Karpas-422 (cell line): ENCODE measurements around the gene NPBWR2. TPM values are rescaled to one million over a fixed set of nuclear protein-coding genes. Genes with fewer than 3 reads are reported as not detected.

Experiments
- DNase-seq: peaks from one replicate; pipeline ENCODE4 v3.0.0-alpha.2; 2015
- H2AFZ ChIP-seq: fragments of 200-600 bp; sonication (generic); 2 replicates; pipeline ENCODE4 v1.6.1; 2014; ENCODE audit warnings: antibody characterized with exemption, low read length, mixed read lengths
- H3K27ac ChIP-seq: fragments of 200-600 bp; sonication (generic); 2 replicates; pipeline ENCODE4 v1.5.1; 2014; ENCODE audit warnings: mild to moderate bottlenecking, low read length, moderate library complexity
- H3K27me3 ChIP-seq: fragments of 200-600 bp; sonication (generic); 2 replicates; pipeline ENCODE4 v1.6.1; 2014; ENCODE audit warnings: low read length, mixed read lengths
- H3K36me3 ChIP-seq: fragments of 200-600 bp; sonication (generic); 2 replicates; pipeline ENCODE4 v1.6.1; 2014; ENCODE audit warnings: low read length, mixed read lengths; ENCODE audit not compliant: insufficient read depth
- H3K4me1 ChIP-seq: fragments of 200-600 bp; sonication (generic); 2 replicates; pipeline ENCODE4 v1.6.1; 2014; ENCODE audit warnings: mild to moderate bottlenecking, low read length, mixed read lengths
- H3K4me2 ChIP-seq: fragments of 200-600 bp; sonication (generic); 2 replicates; pipeline ENCODE4 v1.6.1; 2014; ENCODE audit warnings: low read length, low read depth, mild to moderate bottlenecking; ENCODE audit not compliant: poor library complexity, severe bottlenecking
- H3K4me3 ChIP-seq: fragments of 200-600 bp; sonication (generic); 2 replicates; pipeline ENCODE4 v1.5.1; 2014; ENCODE audit warnings: mild to moderate bottlenecking, antibody characterized with exemption, low read length, mixed read lengths
- H3K79me2 ChIP-seq: fragments of 200-600 bp; sonication (generic); 2 replicates; pipeline ENCODE4 v1.6.1; 2014; ENCODE audit warnings: mild to moderate bottlenecking, low read length, mixed read lengths
- H3K9ac ChIP-seq: fragments of 200-600 bp; sonication (generic); 2 replicates; pipeline ENCODE4 v1.6.0; 2014; ENCODE audit warnings: low read length
- H3K9me2 ChIP-seq: fragments of 200-600 bp; sonication (generic), shearing (Covaris generic); replicated peaks from 2 replicates; pipeline ENCODE4 v1.6.0; 2014; ENCODE audit warnings: mild to moderate bottlenecking, low read length, moderate library complexity; ENCODE audit not compliant: insufficient read depth
- H3K9me3 ChIP-seq: fragments of 300-700, 200-600 bp; sonication (generic); 2 replicates; pipeline ENCODE4 v1.6.1; 2014; ENCODE audit warnings: low read length, mixed read lengths
- H4K20me1 ChIP-seq: fragments of 200-600 bp; sonication (generic); 2 replicates; pipeline ENCODE4 v1.6.1; 2014; ENCODE audit warnings: mild to moderate bottlenecking, antibody characterized with exemption, low read length, low read depth; ENCODE audit not compliant: insufficient read depth
- total RNA-seq: library from RNA; depleted of rRNA; stranded (reverse); fragments of >200 nt; shearing (Covaris generic); gene quantifications from 2 replicates; pipeline ENCODE4 v1.2.3, GENCODE V29; 2014; ENCODE audit warnings: low replicate concordance

The NPBWR2 gene
- total RNA-seq, 1 experiment from 2014 or later, result not detected

DNA sequence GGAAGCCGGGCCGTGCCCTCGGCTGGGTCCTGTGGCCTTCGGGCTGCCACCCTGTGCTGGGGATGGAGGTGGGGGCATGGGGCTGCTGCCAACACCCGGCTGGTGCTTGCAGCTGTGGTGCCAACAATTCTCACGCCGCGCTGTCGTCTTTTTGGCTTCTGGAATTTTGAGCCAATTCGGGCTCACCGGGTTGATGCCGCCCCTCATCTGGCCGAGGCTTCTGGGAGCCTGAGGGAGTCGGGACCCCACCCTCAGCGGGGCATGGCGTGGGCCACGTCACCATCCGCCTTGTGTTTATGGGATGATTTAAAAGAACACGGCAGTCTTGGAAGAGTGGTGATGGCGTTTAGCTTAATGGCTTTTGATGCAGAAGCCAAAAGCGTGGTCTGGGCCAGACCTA lies 8.7 kb upstream of the NPBWR2 start:
- no peaks in the 10 kb centered on the region for H3K9me2 ChIP-seq
- H3K9ac ChIP-seq, result no peak overlapping the region
- H3K4me3 ChIP-seq, result no peak overlapping the region
- H2AFZ ChIP-seq, result no peak overlapping the region
- peaks cover 27% of the 10 kb centered on the region for H3K4me1 ChIP-seq
- no peaks in the 10 kb centered on the region for H3K9me3 ChIP-seq
- H3K79me2 ChIP-seq, result no peaks in the 10 kb centered on the region
- H3K36me3 ChIP-seq, result no peaks in the 10 kb centered on the region
- no peaks in the 10 kb centered on the region for H3K27me3 ChIP-seq
- H4K20me1 ChIP-seq, result no peaks in the 10 kb centered on the region
- no peak overlapping the region for H3K27ac ChIP-seq
- H3K4me2 ChIP-seq, result no peak overlapping the region
- DNase-seq, result no peak

DNA sequence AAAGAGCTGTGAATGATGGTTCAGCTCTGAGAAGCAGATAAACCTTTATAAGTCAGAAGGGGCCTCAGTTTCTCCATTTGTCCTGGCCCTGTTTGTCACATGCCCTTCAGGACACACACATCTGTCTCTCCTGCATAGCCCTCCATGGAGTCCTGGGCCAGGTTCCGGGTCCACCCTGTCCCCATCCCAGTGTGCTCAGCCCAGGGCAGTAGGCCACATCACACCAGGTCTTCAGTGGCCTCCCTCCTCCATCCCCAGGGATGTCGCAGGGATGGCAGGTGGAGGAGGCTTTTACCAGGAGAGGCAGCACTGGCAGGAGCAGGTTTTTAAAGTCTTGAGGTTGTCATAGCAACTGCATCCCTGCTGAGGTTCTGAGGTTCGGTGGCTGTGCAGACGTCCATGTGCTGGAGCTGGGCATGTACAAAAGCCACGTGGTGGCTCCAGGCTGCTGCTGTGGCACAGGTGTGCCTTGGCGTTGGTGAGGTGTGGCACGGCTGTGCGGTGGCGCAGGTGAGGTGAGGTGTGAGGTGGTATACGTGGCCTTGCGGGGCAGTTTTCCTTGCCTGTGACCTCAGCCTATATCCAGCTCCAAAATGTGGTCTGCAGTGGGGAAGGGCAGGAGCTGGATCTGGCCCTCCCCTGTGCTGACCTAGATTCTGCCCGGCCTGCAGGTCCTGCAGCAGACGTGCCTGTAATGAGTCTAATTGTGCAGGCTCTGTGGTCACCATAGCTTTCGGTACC lies 8.0 kb upstream of the NPBWR2 start:
- Histone ChIP-seq H4K20me1 (no peaks in the 10 kb centered on the region), H3K9me3 (no peaks in the 10 kb centered on the region), H3K9me2 (no peaks in the 10 kb centered on the region), H2AFZ (no peak overlapping the region), H3K4me1 (peaks cover 23% of the 10 kb centered on the region), H3K4me2 (no peak overlapping the region), H3K79me2 (no peaks in the 10 kb centered on the region), H3K9ac (no peak overlapping the region), H3K27ac (no peak overlapping the region), H3K27me3 (no peaks in the 10 kb centered on the region), H3K36me3 (no peaks in the 10 kb centered on the region), H3K4me3 (no peak overlapping the region)
- DNase-seq, result no peak

DNA sequence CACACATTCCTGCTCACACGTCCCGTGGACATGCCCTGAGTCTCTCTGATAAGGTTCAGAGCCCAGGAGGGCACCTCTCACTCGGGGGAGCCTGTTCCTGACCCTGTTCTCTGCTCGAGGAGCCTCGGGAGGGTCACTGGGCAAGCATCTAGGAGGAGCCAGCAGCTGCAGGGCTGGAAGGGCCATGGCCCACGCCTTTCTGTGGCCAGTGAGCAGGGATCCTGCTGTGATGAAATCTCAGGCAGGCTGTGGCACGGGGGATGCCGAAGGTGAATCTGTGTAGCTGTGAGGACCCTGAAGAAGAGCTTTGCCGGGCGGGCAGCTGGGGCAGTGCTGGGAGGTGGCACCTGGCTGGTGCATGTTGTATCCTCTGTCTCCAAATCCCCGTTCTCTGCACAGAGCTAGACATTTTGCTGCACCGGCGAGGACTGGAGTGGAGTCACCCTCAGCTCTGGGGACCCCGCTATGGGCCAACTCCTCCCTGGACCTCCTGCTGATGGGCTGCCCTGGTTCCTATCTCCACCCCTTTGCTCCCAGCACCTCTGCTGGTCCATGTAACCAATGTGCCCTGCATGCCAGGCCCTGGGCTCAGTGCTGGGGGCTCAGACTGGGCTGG lies 7.1 kb upstream of the NPBWR2 start:
- H3K9me2 ChIP-seq, result no peaks in the 10 kb centered on the region
- no peak overlapping the region for H3K4me3 ChIP-seq
- no peak overlapping the region for H3K27ac ChIP-seq
- no peaks in the 10 kb centered on the region for H3K27me3 ChIP-seq
- no peaks in the 10 kb centered on the region for H4K20me1 ChIP-seq
- H3K79me2 ChIP-seq, result no peaks in the 10 kb centered on the region
- H3K4me1 ChIP-seq, result peaks cover 21% of the 10 kb centered on the region
- no peaks in the 10 kb centered on the region for H3K9me3 ChIP-seq
- no peak overlapping the region for H3K4me2 ChIP-seq
- no peaks in the 10 kb centered on the region for H3K36me3 ChIP-seq
- DNase-seq, result no peak
- H3K9ac ChIP-seq, result no peak overlapping the region
- H2AFZ ChIP-seq, result no peak overlapping the region

DNA sequence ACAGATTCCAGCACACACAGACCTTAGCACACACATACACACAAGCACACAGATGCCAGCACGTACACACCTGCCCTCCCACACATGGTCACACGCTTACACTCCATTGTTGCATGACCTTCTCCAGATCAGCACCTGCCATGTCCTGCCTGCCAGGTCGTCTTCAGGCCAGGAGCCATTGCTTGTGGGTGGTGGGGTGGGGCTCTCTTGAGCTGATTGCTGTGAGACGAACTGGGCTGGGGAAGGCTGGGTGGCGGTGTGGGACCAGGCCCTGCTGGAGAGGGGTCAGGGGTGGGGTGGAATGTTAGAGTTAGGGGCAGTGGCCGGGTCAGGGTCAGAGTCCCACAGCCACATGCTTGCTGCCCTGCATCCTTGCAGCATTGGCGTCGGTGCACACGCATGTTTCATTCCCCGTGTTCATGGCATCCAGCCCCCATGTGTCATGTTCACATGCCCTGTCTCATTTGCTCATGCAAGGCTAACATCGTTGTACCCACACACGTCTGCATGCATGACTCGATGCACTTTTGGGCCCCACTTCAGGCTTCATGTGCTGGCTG lies 6.5 kb upstream of the NPBWR2 start:
- Histone ChIP-seq H3K4me2 (no peak overlapping the region), H3K27ac (no peak overlapping the region), H3K4me1 (peaks cover 27% of the 10 kb centered on the region), H2AFZ (no peak overlapping the region), H3K9me3 (no peaks in the 10 kb centered on the region), H3K36me3 (no peaks in the 10 kb centered on the region), H3K27me3 (no peaks in the 10 kb centered on the region), H3K9me2 (no peaks in the 10 kb centered on the region), H3K4me3 (no peak overlapping the region), H4K20me1 (no peaks in the 10 kb centered on the region), H3K9ac (no peak overlapping the region), H3K79me2 (no peaks in the 10 kb centered on the region)
- DNase-seq, result no peak

DNA sequence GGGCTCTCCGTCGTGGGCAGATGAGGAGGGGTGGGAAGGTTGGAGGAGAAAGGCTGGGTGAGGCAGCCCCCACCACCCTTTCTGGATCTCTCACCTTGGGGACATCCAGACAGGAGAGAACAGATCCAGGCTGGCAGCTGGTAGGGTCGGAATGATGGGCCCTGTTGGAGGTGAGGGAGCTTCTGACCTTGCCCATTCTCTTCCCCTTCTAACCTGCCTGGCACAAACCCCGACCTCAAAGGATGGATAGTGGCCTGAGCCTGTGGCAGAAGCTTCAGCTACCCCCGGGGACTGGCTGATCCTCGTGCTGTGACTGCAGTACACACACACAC lies 6.0 kb upstream of the NPBWR2 start:
- no peak overlapping the region for H2AFZ ChIP-seq
- H3K79me2 ChIP-seq, result no peaks in the 10 kb centered on the region
- no peak overlapping the region for H3K27ac ChIP-seq
- H3K9me3 ChIP-seq, result no peaks in the 10 kb centered on the region
- no peaks in the 10 kb centered on the region for H3K36me3 ChIP-seq
- no peaks in the 10 kb centered on the region for H4K20me1 ChIP-seq
- no peak overlapping the region for H3K4me3 ChIP-seq
- no peaks in the 10 kb centered on the region for H3K27me3 ChIP-seq
- no peak overlapping the region for H3K4me2 ChIP-seq
- no peaks in the 10 kb centered on the region for H3K9me2 ChIP-seq
- no peak for DNase-seq
- no peak overlapping the region for H3K9ac ChIP-seq
- H3K4me1 ChIP-seq, result peaks cover 32% of the 10 kb centered on the region

DNA sequence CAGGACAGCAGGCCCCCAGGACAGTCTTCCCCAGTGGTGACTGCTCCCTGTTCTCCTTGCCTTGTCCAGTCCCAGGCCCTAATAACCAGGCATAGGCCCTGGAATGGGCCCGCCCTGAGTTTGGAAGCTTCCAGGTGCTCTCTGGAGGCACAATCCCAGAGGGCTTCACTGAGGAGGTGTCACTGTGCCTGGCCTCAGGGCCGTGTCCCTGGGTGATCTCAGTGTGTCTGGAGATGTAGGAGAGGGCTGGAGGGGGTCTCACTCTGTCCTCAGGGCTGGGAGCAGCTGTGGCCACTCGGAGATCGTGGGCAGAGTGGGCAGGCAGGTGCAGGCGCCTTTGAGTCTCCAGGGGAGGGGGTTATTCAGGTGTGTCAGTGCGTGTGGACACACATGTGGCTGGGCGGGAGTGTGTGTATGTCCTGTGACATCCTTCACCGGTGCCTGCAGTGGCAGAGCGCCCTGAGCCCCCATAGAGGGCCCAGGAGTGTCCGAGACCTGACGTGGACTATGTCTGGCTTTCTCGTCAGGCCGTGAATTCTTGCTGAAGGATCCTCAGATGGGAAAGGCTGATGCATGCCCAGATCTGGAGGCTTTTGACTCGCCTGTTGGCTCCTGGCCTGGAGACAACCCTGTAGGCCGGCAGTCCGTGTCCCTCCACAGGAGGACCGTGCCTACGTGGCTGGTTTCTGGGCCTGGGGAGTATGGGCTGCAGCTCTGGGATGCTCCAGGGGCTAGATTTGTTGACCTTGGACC lies 5.5 kb upstream of the NPBWR2 start:
- no peak overlapping the region for H3K27ac ChIP-seq
- no peak for DNase-seq
- H4K20me1 ChIP-seq, result no peaks in the 10 kb centered on the region
- no peaks in the 10 kb centered on the region for H3K9me2 ChIP-seq
- H3K27me3 ChIP-seq, result no peaks in the 10 kb centered on the region
- H3K79me2 ChIP-seq, result no peaks in the 10 kb centered on the region
- peak overlapping the region; percentile 29 for H3K9ac ChIP-seq
- no peak overlapping the region for H2AFZ ChIP-seq
- peaks cover 37% of the 10 kb centered on the region for H3K4me1 ChIP-seq
- no peak overlapping the region for H3K4me3 ChIP-seq
- H3K9me3 ChIP-seq, result no peaks in the 10 kb centered on the region
- H3K4me2 ChIP-seq, result peak overlapping the region; percentile 31
- H3K36me3 ChIP-seq, result no peaks in the 10 kb centered on the region

DNA sequence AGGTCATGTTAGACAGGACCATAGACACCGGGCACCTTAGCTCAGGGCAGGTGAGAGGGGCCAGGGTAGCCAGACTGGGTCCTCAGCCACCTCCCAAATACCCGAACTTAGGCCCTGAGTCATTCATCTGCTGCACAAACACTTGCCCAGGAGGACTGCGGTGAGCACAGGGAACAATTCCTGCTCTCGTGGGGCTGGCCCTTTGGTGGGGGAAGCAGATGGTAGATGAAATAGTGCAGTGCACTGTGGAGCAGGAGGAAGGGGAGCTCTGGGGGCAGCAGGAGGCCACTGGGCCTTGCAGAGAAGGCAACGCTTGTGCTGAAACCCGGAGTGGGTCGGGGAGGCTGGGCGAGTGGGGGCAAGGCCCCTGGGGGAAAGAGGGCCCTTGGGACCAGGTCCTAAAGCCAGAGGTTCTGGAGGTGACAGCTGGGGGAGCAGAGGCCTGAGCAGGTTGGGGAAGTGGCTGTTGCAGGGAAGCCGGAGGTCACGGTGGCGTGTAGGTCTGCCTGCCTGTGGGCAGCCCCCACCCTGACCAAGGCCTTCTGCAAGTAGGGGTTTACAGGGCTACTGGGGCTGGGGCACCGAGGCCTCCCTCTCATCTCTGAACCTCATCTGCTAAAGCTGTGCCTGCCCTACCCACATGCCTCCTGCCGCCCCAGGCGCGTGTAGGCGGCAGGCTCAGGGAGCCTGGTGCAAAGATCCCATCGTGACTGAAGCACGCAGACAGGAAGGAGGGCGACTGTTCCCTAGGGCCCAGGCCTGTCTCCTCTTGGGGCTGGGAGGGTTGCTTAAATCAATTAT lies 4.7 kb upstream of the NPBWR2 start:
- peak overlapping the region; percentile 31 for H3K4me2 ChIP-seq

More for the DNA sequence above, 4.7 kb upstream of the NPBWR2 start:
- no peaks in the 10 kb centered on the region for H3K27me3 ChIP-seq
- H3K9me3 ChIP-seq, result no peaks in the 10 kb centered on the region
- H2AFZ ChIP-seq, result no peak overlapping the region
- H3K9ac ChIP-seq, result peak overlapping the region; percentile 29
- H3K4me1 ChIP-seq, result peaks cover 45% of the 10 kb centered on the region
- no peaks in the 10 kb centered on the region for H3K36me3 ChIP-seq
- H4K20me1 ChIP-seq, result no peaks in the 10 kb centered on the region
- DNase-seq, result peak; percentile 64
- H3K9me2 ChIP-seq, result no peaks in the 10 kb centered on the region
- no peaks in the 10 kb centered on the region for H3K79me2 ChIP-seq
- no peak overlapping the region for H3K4me3 ChIP-seq
- H3K27ac ChIP-seq, result no peak overlapping the region
